Mesenchymal stem cell (in vitro differentiated cells and primary cell): ENCODE measurements around the gene IFITM1. TPM values are rescaled to one million over a fixed set of nuclear protein-coding genes. Genes with fewer than 3 reads are reported as not detected.
A peak's percentile ranks its signal among the peaks of the same experiment; 100 is the strongest.
"Not testable (repeated sequence)": the region's sequence is repeated elsewhere in the genome, so short reads cannot be mapped to it uniquely, and the experiment has no call there.

Source experiments
- DNase-seq: peaks from one replicate; pipeline ENCODE4 v3.0.0-alpha.2; 2013
- H2AFZ ChIP-seq: one replicate; pipeline ENCODE4 v1.6.1; 2013; ENCODE audit warnings: low read depth, mild to moderate bottlenecking, control low read depth, inconsistent platforms, low read length, moderate library complexity
- H2AK5ac ChIP-seq: 2 replicates; pipeline ENCODE4 v1.6.1; 2013; ENCODE audit warnings: low read length, moderate library complexity, mild to moderate bottlenecking, inconsistent platforms; ENCODE audit not compliant: severe bottlenecking
- H2BK120ac ChIP-seq: one replicate; pipeline ENCODE4 v1.6.1; 2013; ENCODE audit warnings: low read depth, mild to moderate bottlenecking, inconsistent platforms, low read length, moderate library complexity
- H2BK12ac ChIP-seq, 2 experiments: one replicate each; pipeline ENCODE4 v1.6.1; 2013; ENCODE audit warnings: inconsistent platforms in 2 of 2, low read length in 2 of 2, mild to moderate bottlenecking in 2 of 2, moderate library complexity in 2 of 2, control low read depth in 1 of 2
- H2BK15ac ChIP-seq: one replicate; pipeline ENCODE4 v1.6.1; 2013; ENCODE audit warnings: mild to moderate bottlenecking, low read depth, inconsistent platforms; ENCODE audit not compliant: poor library complexity, severe bottlenecking
- H2BK5ac ChIP-seq: 2 replicates; pipeline ENCODE4 v1.6.1; 2013; ENCODE audit warnings: low read depth, mild to moderate bottlenecking, low read length, control low read depth, inconsistent platforms; ENCODE audit not compliant: poor library complexity, severe bottlenecking
- H3K14ac ChIP-seq, 2 experiments: one replicate each; pipeline ENCODE4 v1.6.1; 2013; ENCODE audit warnings: inconsistent platforms in 2 of 2, low read length in 2 of 2, control low read depth in 1 of 2, mild to moderate bottlenecking in 1 of 2, moderate library complexity in 1 of 2
- H3K18ac ChIP-seq, 2 experiments: one replicate each; pipeline ENCODE4 v1.6.1; 2013; ENCODE audit warnings: inconsistent platforms in 2 of 2, low read length in 2 of 2, control low read depth in 1 of 2, low read depth in 1 of 2, mild to moderate bottlenecking in 1 of 2
- H3K23ac ChIP-seq, 2 experiments: one replicate each; pipeline ENCODE4 v1.6.1; 2013; ENCODE audit warnings: inconsistent platforms in 2 of 2, low read length in 2 of 2, mild to moderate bottlenecking in 2 of 2, moderate library complexity in 2 of 2, control low read depth in 1 of 2
- H3K27ac ChIP-seq: 2 replicates; pipeline ENCODE4 v1.5.1; 2013; ENCODE audit warnings: mild to moderate bottlenecking, moderate library complexity, low read length, control low read depth, inconsistent platforms; ENCODE audit not compliant: poor library complexity, severe bottlenecking
- H3K27me3 ChIP-seq, 2 experiments: 2 replicates each; pipeline versions ENCODE4 v1.6.1 to v1.7.0; 2013; ENCODE audit warnings: low read length in 2 of 2, mild to moderate bottlenecking in 2 of 2, moderate library complexity in 2 of 2, control low read depth in 1 of 2, inconsistent platforms in 1 of 2; ENCODE audit not compliant: control insufficient read depth in 1 of 2, insufficient read depth in 1 of 2
- H3K36me3 ChIP-seq, 2 experiments: 2 replicates each; pipeline versions ENCODE4 v1.6.1 to v1.7.0; 2013; ENCODE audit warnings: low read length in 2 of 2, control low read depth in 1 of 2, inconsistent platforms in 1 of 2, low read depth in 1 of 2, mild to moderate bottlenecking in 1 of 2; ENCODE audit not compliant: insufficient read depth in 2 of 2, control insufficient read depth in 1 of 2
- H3K4ac ChIP-seq, 2 experiments: one replicate each; pipeline ENCODE4 v1.6.1; 2013; ENCODE audit warnings: inconsistent platforms in 2 of 2, low read length in 2 of 2, mild to moderate bottlenecking in 2 of 2, moderate library complexity in 2 of 2, control low read depth in 1 of 2, low read depth in 1 of 2
- H3K4me1 ChIP-seq: 2 replicates; pipeline ENCODE4 v1.6.1; 2013; ENCODE audit warnings: low read depth, low read length, control low read depth; ENCODE audit not compliant: control insufficient read depth, insufficient read depth
- H3K4me2 ChIP-seq: 2 replicates; pipeline ENCODE4 v1.6.1; 2013; ENCODE audit warnings: low read length, mild to moderate bottlenecking, inconsistent platforms; ENCODE audit not compliant: poor library complexity, severe bottlenecking
- H3K4me3 ChIP-seq, 2 experiments: 2 replicates each; pipeline versions ENCODE4 v1.5.1 to v1.7.0; 2013; ENCODE audit warnings: low read length in 2 of 2, mild to moderate bottlenecking in 2 of 2, control low read depth in 1 of 2, low read depth in 1 of 2; ENCODE audit not compliant: insufficient read depth in 1 of 2
- H3K79me1 ChIP-seq: replicated peaks from 2 replicates; pipeline ENCODE4 v1.6.1; 2013; ENCODE audit warnings: mild to moderate bottlenecking, control low read depth, low read length, inconsistent platforms; ENCODE audit not compliant: poor library complexity, severe bottlenecking
- H3K9ac ChIP-seq: 2 replicates; pipeline ENCODE4 v1.7.0; 2013; ENCODE audit warnings: mild to moderate bottlenecking, low read length, moderate library complexity
- H3K9me3 ChIP-seq: 2 replicates; pipeline ENCODE4 v1.7.0; 2013; ENCODE audit warnings: mild to moderate bottlenecking, low read length; ENCODE audit not compliant: control insufficient read depth
- H4K8ac ChIP-seq: one replicate; pipeline ENCODE4 v1.6.1; 2013; ENCODE audit warnings: inconsistent platforms, mild to moderate bottlenecking, low read length, moderate library complexity
- H4K91ac ChIP-seq: one replicate; pipeline ENCODE4 v1.6.1; 2013; ENCODE audit warnings: mild to moderate bottlenecking, low read length, inconsistent platforms
- WGBS: methylation state at CpG from one replicate; pipeline ENCODE4 v1.1.7; 2013; ENCODE audit warnings: mixed read lengths; 5-methylcytosine and 5-hydroxymethylcytosine counted together
- polyA plus RNA-seq, 2 experiments: library from polyadenylated mRNA; stranded (reverse); fragments of 200-250 nt; gene quantifications; one replicate each; pipeline ENCODE4 v1.2.3, GENCODE V29; 2013

The IFITM1 gene
- polyA plus RNA-seq (2013, experiment 1 of 2) = 395 TPM
- 368 TPM for polyA plus RNA-seq (2013, experiment 2 of 2)

DNA sequence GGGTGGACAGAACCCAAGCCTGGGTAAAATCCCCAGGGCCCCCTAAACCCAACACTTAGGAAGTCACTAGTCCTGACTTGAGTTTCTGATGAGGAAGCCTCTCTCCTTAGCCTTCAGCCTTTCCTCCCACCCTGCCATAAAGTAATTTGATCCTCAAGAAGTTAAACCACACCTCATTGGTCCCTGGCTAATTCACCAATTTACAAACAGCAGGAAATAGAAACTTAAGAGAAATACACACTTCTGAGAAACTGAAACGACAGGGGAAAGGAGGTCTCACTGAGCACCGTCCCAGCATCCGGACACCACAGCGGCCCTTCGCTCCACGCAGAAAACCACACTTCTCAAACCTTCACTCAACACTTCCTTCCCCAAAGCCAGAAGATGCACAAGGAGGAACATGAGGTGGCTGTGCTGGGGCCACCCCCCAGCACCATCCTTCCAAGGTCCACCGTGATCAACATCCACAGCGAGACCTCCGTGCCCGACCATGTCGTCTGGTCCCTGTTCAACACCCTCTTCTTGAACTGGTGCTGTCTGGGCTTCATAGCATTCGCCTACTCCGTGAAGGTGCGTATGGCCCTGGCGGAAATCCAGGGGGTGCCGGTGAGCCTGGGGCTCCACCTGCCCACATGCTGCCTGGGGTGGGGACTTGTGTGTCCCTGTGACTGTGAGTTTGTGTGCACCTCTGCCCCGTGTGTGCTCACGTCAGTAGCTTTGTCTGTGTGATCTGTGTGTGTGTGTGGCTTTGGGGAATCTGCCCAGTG is at the start of gene IFITM1:
TSS of gene IFITM1 (plus strand) at position 254 of the 767 bp plus-strand sequence. CDS start at position 385, 131 bp downstream.
- Histone ChIP-seq H2BK12ac (peak within 1 kb of the TSS; percentile 62 to 98), H3K4me1 (peaks cover 35% of the 10 kb centered on the region), H3K14ac (peak within 1 kb of the TSS in 1 of 2 experiments; percentile 68), H3K79me1 (peaks cover 15% of the 10 kb centered on the region), H2AFZ (peak within 1 kb of the TSS; percentile 23), H2BK120ac (peak within 1 kb of the TSS; percentile 91), H3K9ac (peak within 1 kb of the TSS; percentile 88), H3K27ac (peak within 1 kb of the TSS; percentile 52), H3K4me2 (peak within 1 kb of the TSS; percentile 79), H3K23ac (peak within 1 kb of the TSS in 1 of 2 experiments; percentile 93), H3K9me3 (no peaks in the 10 kb centered on the region), H3K4ac (peak within 1 kb of the TSS; percentile 69 to 96), H3K4me3 (peak within 1 kb of the TSS; percentile 49 to 91), H2BK5ac (no peak within 1 kb of the TSS), H3K18ac (peak within 1 kb of the TSS; percentile 62 to 97), H4K91ac (peak within 1 kb of the TSS; percentile 83), H3K36me3 (peaks cover 0 to 7% of the 10 kb centered on the region in 2 experiments), H2BK15ac (peak within 1 kb of the TSS; percentile 95), H2AK5ac (peak within 1 kb of the TSS; percentile 0), H4K8ac (peak within 1 kb of the TSS; percentile 81), H3K27me3 (peaks cover 0 to 10% of the 10 kb centered on the region in 2 experiments)
- peak; percentile 94 for DNase-seq
- 3% methylated on average over 18 of the region's 18 CpGs for WGBS

DNA sequence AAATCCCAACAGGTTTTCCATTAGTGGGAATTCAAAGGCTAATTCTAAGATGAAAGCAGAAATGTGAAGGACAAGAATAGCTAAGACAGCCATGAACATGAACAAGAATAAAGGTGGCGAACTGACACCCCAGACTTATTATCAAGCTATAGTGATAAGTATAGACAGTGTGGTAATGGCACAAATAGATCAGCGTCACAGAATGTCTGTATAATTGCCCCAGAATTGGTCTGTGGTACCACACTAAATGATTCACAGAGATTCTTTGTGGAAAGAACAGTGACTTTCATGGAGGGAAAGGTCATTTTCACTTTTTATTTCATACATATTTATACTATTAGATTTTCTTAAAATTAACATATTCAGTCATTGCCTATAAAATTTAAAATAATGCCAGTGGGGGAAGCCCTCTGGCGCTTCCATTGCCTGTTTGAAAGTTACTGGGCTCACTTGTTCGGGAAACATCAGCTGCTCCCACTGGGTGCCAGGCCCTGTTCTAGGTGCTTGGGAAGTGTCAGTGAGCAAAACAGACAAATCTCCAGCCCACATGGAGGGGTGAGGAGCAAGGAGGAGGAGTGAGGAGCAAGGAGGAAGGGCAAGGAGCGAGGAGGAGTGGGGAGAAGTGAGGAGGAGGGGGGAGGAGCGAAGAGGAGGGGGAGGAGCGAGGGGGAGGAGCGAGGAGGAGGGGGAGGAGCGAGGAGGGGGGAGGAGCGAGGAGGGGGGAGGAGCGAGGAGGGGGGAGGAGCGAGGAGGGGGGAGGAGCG is 47.0 kb upstream of the IFITM1 start:
- Histone ChIP-seq H3K23ac (no peak overlapping the region), H3K27me3 (peaks cover 3 to 21% of the 10 kb centered on the region in 2 experiments), H3K14ac (no peak overlapping the region), H2BK15ac (no peak overlapping the region), H2BK12ac (no peak overlapping the region), H3K4me3 (no peak overlapping the region), H3K18ac (no peak overlapping the region), H4K8ac (no peak overlapping the region), H3K9ac (no peak overlapping the region), H4K91ac (no peak overlapping the region), H3K4ac (no peak overlapping the region), H3K4me1 (peaks cover 5% of the 10 kb centered on the region), H3K4me2 (no peak overlapping the region), H2AK5ac (no peak overlapping the region), H3K79me1 (no peaks in the 10 kb centered on the region), H2BK120ac (no peak overlapping the region), H3K9me3 (no peaks in the 10 kb centered on the region), H3K36me3 (no peaks in the 10 kb centered on the region), H2AFZ (no peak overlapping the region), H2BK5ac (no peak overlapping the region), H3K27ac (no peak overlapping the region)
- 98% methylated on average over 4 of the region's 13 CpGs for WGBS
- no peak for DNase-seq

DNA sequence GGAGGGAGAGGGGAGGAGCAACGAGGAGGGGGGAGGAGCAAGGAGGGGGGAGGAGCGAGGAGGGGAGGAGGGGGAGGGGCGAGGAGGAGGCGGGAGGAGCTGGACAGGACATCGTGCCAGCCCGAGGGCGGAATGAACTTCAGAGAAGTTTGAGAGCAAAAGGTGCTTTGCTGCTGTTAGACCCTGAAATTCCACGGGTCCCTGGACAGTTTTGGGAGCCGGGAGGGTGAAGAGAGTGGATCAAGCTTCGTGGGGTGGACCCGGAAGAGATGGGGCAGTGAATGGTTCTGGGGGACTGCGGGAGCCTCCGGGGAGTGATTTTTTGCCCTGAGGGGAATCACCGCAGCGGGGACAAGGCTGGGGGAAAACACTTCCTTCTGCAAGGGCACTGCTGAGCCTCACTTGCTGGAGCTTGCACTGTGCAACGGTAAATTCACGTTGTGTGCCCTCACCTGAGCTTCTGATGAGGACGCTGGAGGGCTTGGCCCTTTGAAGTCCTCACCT is 46.3 kb upstream of the IFITM1 start:
- Histone ChIP-seq H3K14ac (no peak overlapping the region), H3K79me1 (no peaks in the 10 kb centered on the region), H2BK15ac (no peak overlapping the region), H3K27me3 (peaks cover 3 to 28% of the 10 kb centered on the region in 2 experiments), H3K36me3 (no peaks in the 10 kb centered on the region), H3K4me1 (peaks cover 6% of the 10 kb centered on the region), H3K4ac (no peak overlapping the region), H4K91ac (no peak overlapping the region), H3K23ac (no peak overlapping the region), H4K8ac (no peak overlapping the region), H2BK120ac (no peak overlapping the region), H3K9me3 (no peaks in the 10 kb centered on the region), H2BK12ac (no peak overlapping the region), H3K27ac (no peak overlapping the region), H3K18ac (no peak overlapping the region), H2BK5ac (no peak overlapping the region), H2AFZ (no peak overlapping the region), H2AK5ac (no peak overlapping the region), H3K9ac (no peak overlapping the region), H3K4me3 (no peak overlapping the region), H3K4me2 (no peak overlapping the region)
- no peak for DNase-seq
- WGBS = 75% methylated on average over 17 of the region's 18 CpGs

DNA sequence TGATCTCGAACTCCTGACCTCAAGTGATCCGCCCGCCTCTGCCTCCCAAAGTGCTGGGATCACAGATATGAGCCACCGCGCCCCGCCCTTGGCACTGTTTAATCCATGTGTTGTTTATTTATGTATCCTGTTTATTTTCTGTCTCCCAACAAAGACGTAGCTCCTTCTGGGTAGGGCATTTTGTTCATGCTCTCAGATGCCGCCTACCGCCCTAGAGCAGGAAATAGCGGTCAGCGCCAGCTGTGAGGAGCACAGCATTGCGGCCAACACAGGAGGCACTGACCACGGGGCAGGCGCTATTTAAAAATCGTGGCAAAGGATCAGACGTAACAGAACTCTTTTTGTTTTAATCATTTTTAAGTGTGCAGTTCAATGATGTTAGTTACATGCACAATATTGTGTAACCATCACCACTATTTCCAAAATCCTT is 45.1 kb upstream of the IFITM1 start:
- not testable (repeated sequence) for H3K4me1 ChIP-seq, H2AK5ac ChIP-seq, H4K8ac ChIP-seq, H3K9me3 ChIP-seq, H3K4me2 ChIP-seq, H2BK120ac ChIP-seq, H3K18ac ChIP-seq, H3K14ac ChIP-seq, H2BK12ac ChIP-seq, H2AFZ ChIP-seq, H3K23ac ChIP-seq, H3K36me3 ChIP-seq, H4K91ac ChIP-seq, DNase-seq, H3K4ac ChIP-seq, H3K79me1 ChIP-seq, H2BK15ac ChIP-seq, H3K27ac ChIP-seq, H2BK5ac ChIP-seq
- peak overlapping the region in 1 of 2 experiments; percentile 70 for H3K4me3 ChIP-seq
- peak overlapping the region; percentile 75 for H3K9ac ChIP-seq
- H3K27me3 ChIP-seq = peaks cover 7 to 36% of the 10 kb centered on the region in 2 experiments
- WGBS = 85% methylated on average over 14 of the region's 16 CpGs
